Duodenal mucosa (tissue), 2 donors: Measurements from ENCODE around the gene MAP3K15.

ENCODE experiments used
- H3K27ac ChIP-seq: one replicate; pipeline ENCODE4 v1.7.0; 2013; ENCODE audit warnings: low read depth, low read length
- H3K27me3 ChIP-seq, 2 donors: one replicate each; pipeline ENCODE4 v1.7.0; 2013; ENCODE audit warnings: low read length in 2 of 2, control low read depth in 1 of 2; ENCODE audit not compliant: insufficient read depth in 2 of 2, control insufficient read depth in 1 of 2
- H3K36me3 ChIP-seq, 2 donors: one replicate each; pipeline ENCODE4 v1.7.0; 2013; ENCODE audit warnings: low read length in 2 of 2, control low read depth in 1 of 2; ENCODE audit not compliant: insufficient read depth in 2 of 2, control insufficient read depth in 1 of 2
- H3K4me1 ChIP-seq, 2 donors: one replicate each; pipeline ENCODE4 v1.7.0; 2013; ENCODE audit warnings: low read length in 2 of 2, control low read depth in 1 of 2; ENCODE audit not compliant: insufficient read depth in 2 of 2, control insufficient read depth in 1 of 2
- H3K4me3 ChIP-seq, 2 donors: one replicate each; pipeline ENCODE4 v1.7.0; 2013; ENCODE audit warnings: low read length in 2 of 2, low read depth in 1 of 2
- H3K9ac ChIP-seq, 2 donors: one replicate each; pipeline ENCODE4 v1.7.0; 2013; ENCODE audit warnings: low read length in 2 of 2, low read depth in 1 of 2
- H3K9me3 ChIP-seq, 2 donors: one replicate each; pipeline ENCODE4 v1.7.0; 2013; ENCODE audit warnings: low read length in 2 of 2, control low read depth in 1 of 2; ENCODE audit not compliant: control insufficient read depth in 1 of 2

MAP3K15 gene

GRCh38 chrX:19386679-19387078 is 128.6 kb downstream of the MAP3K15 start:
- Histone ChIP-seq H3K9me3 (no peaks in the 10 kb centered on the region), H3K4me1 (no peaks in the 10 kb centered on the region), H3K9ac (no peak overlapping the region), H3K27ac (no peak overlapping the region), H3K36me3 (no peaks in the 10 kb centered on the region), H3K27me3 (no peaks in the 10 kb centered on the region), H3K4me3 (no peak overlapping the region)

GRCh38 chrX:19382555-19383145 is 132.7 kb downstream of the MAP3K15 start:
- H3K9ac ChIP-seq: no peak overlapping the region
- H3K4me1 ChIP-seq: no peaks in the 10 kb centered on the region
- no peaks in the 10 kb centered on the region for H3K9me3 ChIP-seq
- H3K27me3 ChIP-seq: no peaks in the 10 kb centered on the region
- H3K27ac ChIP-seq: no peak overlapping the region
- no peaks in the 10 kb centered on the region for H3K36me3 ChIP-seq
- no peak overlapping the region for H3K4me3 ChIP-seq

GRCh38 chrX:19381326-19381725 is 134.0 kb downstream of the MAP3K15 start:
- Histone ChIP-seq H3K27ac (no peak overlapping the region), H3K9ac (no peak overlapping the region), H3K9me3 (no peaks in the 10 kb centered on the region), H3K4me1 (no peaks in the 10 kb centered on the region), H3K4me3 (no peak overlapping the region), H3K36me3 (no peaks in the 10 kb centered on the region), H3K27me3 (no peaks in the 10 kb centered on the region)

- no peak overlapping the region for H3K27ac ChIP-seq
- H3K36me3 ChIP-seq: no peaks in the 10 kb centered on the region
- peaks cover 0 to under 1% of the 10 kb centered on the region in 2 donors for H3K4me1 ChIP-seq
- H3K9me3 ChIP-seq: no peaks in the 10 kb centered on the region
- H3K4me3 ChIP-seq: no peak overlapping the region
- H3K9ac ChIP-seq: no peak overlapping the region
- no peaks in the 10 kb centered on the region for H3K27me3 ChIP-seq
Observed at GRCh38 chrX:19377799-19378198, 137.5 kb downstream of the MAP3K15 start.

- Histone ChIP-seq H3K4me1 (peaks cover 0 to 4% of the 10 kb centered on the region in 2 donors), H3K36me3 (no peaks in the 10 kb centered on the region), H3K4me3 (no peak overlapping the region), H3K9me3 (no peaks in the 10 kb centered on the region), H3K27ac (no peak overlapping the region), H3K9ac (no peak overlapping the region), H3K27me3 (no peaks in the 10 kb centered on the region)
Observed at GRCh38 chrX:19375546-19375945, 139.8 kb downstream of the MAP3K15 start.

- Histone ChIP-seq H3K4me1 (peaks cover 0 to 4% of the 10 kb centered on the region in 2 donors), H3K27me3 (no peaks in the 10 kb centered on the region), H3K27ac (no peak overlapping the region), H3K4me3 (no peak overlapping the region), H3K36me3 (no peaks in the 10 kb centered on the region), H3K9ac (no peak overlapping the region), H3K9me3 (no peaks in the 10 kb centered on the region)
Observed at GRCh38 chrX:19373351-19373891, 141.9 kb downstream of the MAP3K15 start.

GRCh38 chrX:19372547-19373331 is 142.6 kb downstream of the MAP3K15 start:
- H3K9ac ChIP-seq: no peak overlapping the region
- H3K4me3 ChIP-seq: peak overlapping the region; percentile 52 to 60
- H3K4me1 ChIP-seq: peaks cover 0 to 4% of the 10 kb centered on the region in 2 donors
- no peaks in the 10 kb centered on the region for H3K27me3 ChIP-seq
- H3K9me3 ChIP-seq: no peaks in the 10 kb centered on the region
- H3K27ac ChIP-seq: no peak overlapping the region
- H3K36me3 ChIP-seq: no peaks in the 10 kb centered on the region

- Histone ChIP-seq H3K27ac (no peak overlapping the region), H3K4me3 (peak overlapping the region; percentile 52 to 60)
Observed at GRCh38 chrX:19372170-19372546, 143.2 kb downstream of the MAP3K15 start.

GRCh38 chrX:19370061-19370460 is 145.2 kb downstream of the MAP3K15 start:
- H3K27me3 ChIP-seq: no peaks in the 10 kb centered on the region
- peaks cover 0 to 4% of the 10 kb centered on the region in 2 donors for H3K4me1 ChIP-seq
- H3K36me3 ChIP-seq: no peaks in the 10 kb centered on the region
- H3K27ac ChIP-seq: no peak overlapping the region
- H3K9me3 ChIP-seq: no peaks in the 10 kb centered on the region
- no peak overlapping the region for H3K9ac ChIP-seq
- H3K4me3 ChIP-seq: no peak overlapping the region

More at GRCh38 chrX:19372170-19372546, 143.2 kb downstream of the MAP3K15 start:
- Histone ChIP-seq H3K27me3 (no peaks in the 10 kb centered on the region), H3K9ac (no peak overlapping the region), H3K4me1 (peaks cover 0 to 4% of the 10 kb centered on the region in 2 donors), H3K9me3 (no peaks in the 10 kb centered on the region), H3K36me3 (no peaks in the 10 kb centered on the region)

GRCh38 chrX:19368576-19368975 is 146.7 kb downstream of the MAP3K15 start:
- Histone ChIP-seq H3K27ac (no peak overlapping the region), H3K4me3 (no peak overlapping the region), H3K9ac (no peak overlapping the region), H3K27me3 (no peaks in the 10 kb centered on the region), H3K36me3 (peaks cover 0 to 4% of the 10 kb centered on the region in 2 donors), H3K4me1 (peaks cover 0 to 4% of the 10 kb centered on the region in 2 donors), H3K9me3 (no peaks in the 10 kb centered on the region)
